ENCODE measurements around the gene TUBB3.

DNA sequence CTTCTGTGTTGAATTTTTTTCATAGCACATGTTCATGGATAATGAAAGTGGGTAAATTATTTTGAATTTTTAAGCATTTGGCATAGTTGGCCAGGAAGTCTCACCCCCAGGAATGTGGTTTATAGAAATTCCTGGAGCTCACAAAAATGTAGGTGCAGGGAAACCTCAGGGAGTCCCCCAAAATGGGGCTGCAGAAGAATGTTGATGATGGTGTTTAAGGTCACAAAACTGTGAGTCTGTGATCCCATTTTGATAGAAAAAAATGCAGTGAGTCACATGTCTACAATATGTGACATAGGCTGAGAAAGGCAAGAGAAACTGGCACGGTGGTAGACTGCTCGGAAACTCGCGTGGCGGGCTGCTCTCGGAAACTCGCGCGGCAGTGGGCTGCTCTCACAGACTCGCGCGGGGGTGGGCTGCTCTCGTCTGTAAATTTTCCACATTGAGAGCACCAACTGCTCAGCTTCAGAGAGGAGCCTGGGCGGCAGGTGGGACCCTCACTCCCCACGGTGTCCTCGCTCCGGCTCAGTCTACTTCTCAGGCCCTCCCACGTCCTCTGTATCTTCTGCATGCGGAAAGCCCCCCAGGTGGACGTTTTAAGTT, 23.2 kb upstream of the TUBB3 start:
- TF ChIP-seq POLR2AphosphoS5 (IDR thresholded peaks at IDR 0.05; ENCODE audit: low read depth, low read length) = no peak
- TF ChIP-seq POLR2A (IDR thresholded peaks at IDR 0.05; ENCODE audit: low read depth, low read length) = no peak
- no peak for TF ChIP-seq TAF1 (IDR thresholded peaks at IDR 0.05; ENCODE audit: borderline replicate concordance, low read depth, low read length)

Data from GM12892 (cell line).